ENCODE data around the gene ATF2. TPM values are rescaled to one million over a fixed set of nuclear protein-coding genes. Genes with fewer than 3 reads are reported as not detected.

Gene ATF2
- total and polyA plus RNA-seq, 2 donors (not counting 1 experiment from before 2014, with no cell fraction given) = 23.6 to 66.8 TPM

GRCh38 chr2:175048275-175048674, 119.7 kb downstream of the ATF2 start:
- Histone ChIP-seq H3K36me3 (replicated peaks in 1 of 2; ENCODE audit: control extremely low read depth in 1 of 2, control insufficient read depth in 1 of 2, extremely low read depth in 1 of 2, insufficient read depth in 2 of 2, low read length in 1 of 2) (no peaks in the 10 kb centered on the region), H3K4me3 (ENCODE audit: control extremely low read depth in 1 of 5, extremely low read depth in 1 of 5, insufficient read depth in 1 of 5, low read depth in 2 of 5, low read length in 4 of 5) (no peak overlapping the region), H4K20me1 (ENCODE audit: control insufficient read depth, insufficient read depth, low read length, poor library complexity, severe bottlenecking) (no peaks in the 10 kb centered on the region), H3K4me1 (ENCODE audit: control insufficient read depth in 2 of 2, insufficient read depth in 2 of 2, low read length in 2 of 2) (no peaks in the 10 kb centered on the region), H3K9me3 (ENCODE audit: control extremely low read depth in 1 of 3, control insufficient read depth in 2 of 3, insufficient read depth in 1 of 3, low read length in 2 of 3) (no peaks in the 10 kb centered on the region), H3K4me2 (replicated peaks; ENCODE audit: low read depth, low read length, poor library complexity, severe bottlenecking) (no peak overlapping the region), H3K27ac (ENCODE audit: low read length in 2 of 2) (peak overlapping the region in 1 of 2 donors; percentile 42), H2AFZ (ENCODE audit: insufficient read depth, low read depth, low read length, poor library complexity, severe bottlenecking) (no peak overlapping the region), H3K27me3 (replicated peaks in 1 of 4; ENCODE audit: control extremely low read depth in 1 of 4, control insufficient read depth in 3 of 4, insufficient read depth in 4 of 4, low read length in 3 of 4) (no peaks in the 10 kb centered on the region), H3K79me2 (ENCODE audit: control insufficient read depth, insufficient read depth, low read length) (no peaks in the 10 kb centered on the region), H3K9ac (ENCODE audit: low read length) (no peak overlapping the region)
- intact Hi-C loops (cut with micrococcal nuclease) = no loop called here
- CTCF ChIA-PET = interaction anchor here (1.3 to 1.8 kb wide), 2 partner anchors 10 to 16 kb away, joined by 3 to 5 read pairs; no protein-coding TSS in a partner anchor
- WGBS (ENCODE audit: insufficient coverage) = no CpG with 5 or more reads among the region's 2 CpGs
- no peaks in the 10 kb centered on the region for H3K27me3 Mint-ChIP-seq
- H3K4me1 Mint-ChIP-seq = peaks cover 20% of the 10 kb centered on the region
- no peak overlapping the region for H3K4me3 Mint-ChIP-seq
- no peak overlapping the region for H3K27ac Mint-ChIP-seq
- TF ChIP-seq EZH2 (IDR thresholded peaks at IDR 0.05; ENCODE audit: borderline replicate concordance, insufficient read depth, low read depth, low read length, poor library complexity, severe bottlenecking) (no peak), CTCF (IDR thresholded peaks at IDR 0.05) (no peak)
- DNase-seq (no peak), ATAC-seq (ENCODE audit: low read depth) (no peak)
- no peaks in the 10 kb centered on the region for H3K9me3 Mint-ChIP-seq (ENCODE audit: insufficient read depth)
- POLR2A ChIA-PET = no interaction called here

- TF ChIP-seq EZH2 (IDR thresholded peaks at IDR 0.05; ENCODE audit: borderline replicate concordance, insufficient read depth, low read depth, low read length, poor library complexity, severe bottlenecking) (no peak), CTCF (IDR thresholded peaks at IDR 0.05) (no peak)
- H4K20me1 ChIP-seq (ENCODE audit: control insufficient read depth, insufficient read depth, low read length, poor library complexity, severe bottlenecking) = no peaks in the 10 kb centered on the region
- 100% methylated on average over 1 of the region's 3 CpGs for WGBS (ENCODE audit: insufficient coverage)
- H3K27me3 ChIP-seq (replicated peaks in 1 of 4; ENCODE audit: control extremely low read depth in 1 of 4, control insufficient read depth in 3 of 4, insufficient read depth in 4 of 4, low read length in 3 of 4) = no peaks in the 10 kb centered on the region
- no peak overlapping the region for H3K9ac ChIP-seq (ENCODE audit: low read length)
- H3K4me3 Mint-ChIP-seq = no peak overlapping the region
- peaks cover 12% of the 10 kb centered on the region for H3K4me1 Mint-ChIP-seq
- no peaks in the 10 kb centered on the region for H3K9me3 Mint-ChIP-seq (ENCODE audit: insufficient read depth)
- H3K27ac ChIP-seq (ENCODE audit: low read length in 2 of 2) = no peak overlapping the region
- intact Hi-C loops (cut with micrococcal nuclease) = no loop called here
- H3K4me2 ChIP-seq (replicated peaks; ENCODE audit: low read depth, low read length, poor library complexity, severe bottlenecking) = no peak overlapping the region
- ChIA-PET CTCF (interaction anchor here (1.5 kb wide), 1 partner anchor 9 kb away, joined by 4 read pairs; no protein-coding TSS in a partner anchor), POLR2A (no interaction called here)
- H3K27me3 Mint-ChIP-seq = no peaks in the 10 kb centered on the region
- no peak overlapping the region for H2AFZ ChIP-seq (ENCODE audit: insufficient read depth, low read depth, low read length, poor library complexity, severe bottlenecking)
- no peak overlapping the region for H3K27ac Mint-ChIP-seq
- no peaks in the 10 kb centered on the region for H3K9me3 ChIP-seq (ENCODE audit: control extremely low read depth in 1 of 3, control insufficient read depth in 2 of 3, insufficient read depth in 1 of 3, low read length in 2 of 3)
- H3K36me3 ChIP-seq (replicated peaks in 1 of 2; ENCODE audit: control extremely low read depth in 1 of 2, control insufficient read depth in 1 of 2, extremely low read depth in 1 of 2, insufficient read depth in 2 of 2, low read length in 1 of 2) = no peaks in the 10 kb centered on the region
- DNase-seq = no peak
- no peak for ATAC-seq (ENCODE audit: low read depth)
- no peaks in the 10 kb centered on the region for H3K79me2 ChIP-seq (ENCODE audit: control insufficient read depth, insufficient read depth, low read length)
- H3K4me1 ChIP-seq (ENCODE audit: control insufficient read depth in 2 of 2, insufficient read depth in 2 of 2, low read length in 2 of 2) = no peaks in the 10 kb centered on the region
- no peak overlapping the region for H3K4me3 ChIP-seq (ENCODE audit: control extremely low read depth in 1 of 5, extremely low read depth in 1 of 5, insufficient read depth in 1 of 5, low read depth in 2 of 5, low read length in 4 of 5)
Measured at GRCh38 chr2:175039490-175039889, 128.5 kb downstream of the ATF2 start.
